ENCODE data around the gene CHDH. TPM values are rescaled to one million over a fixed set of nuclear protein-coding genes. Genes with fewer than 3 reads are reported as not detected.

CHDH gene
- total RNA-seq, 1 donor from 2014 or later = 17.7 TPM

DNA sequence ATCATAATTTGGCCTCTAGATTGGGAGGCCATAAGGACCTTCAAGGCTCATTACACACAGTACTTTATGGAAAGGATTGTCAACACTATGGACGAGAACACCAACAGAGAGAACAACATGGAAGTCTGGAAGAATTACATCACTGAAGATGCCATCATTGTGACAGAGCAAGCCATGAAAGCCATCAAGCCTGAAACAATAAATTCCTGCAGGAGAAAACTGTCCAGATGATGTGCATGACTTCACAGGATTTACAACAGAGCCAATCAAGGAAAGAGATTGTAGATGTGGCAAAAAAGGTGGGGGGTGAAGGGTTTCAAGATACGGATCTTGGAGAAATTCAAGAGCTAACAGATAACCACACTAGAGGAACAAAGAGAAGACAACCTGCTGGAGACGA is 16.0 kb upstream of the CHDH start:
- H3K36me3 Mint-ChIP-seq (ENCODE audit: insufficient read depth) = peaks cover 34% of the 10 kb centered on the region
- H3K27me3 Mint-ChIP-seq = no peaks in the 10 kb centered on the region
- no peak for DNase-seq (ENCODE audit: low spot score, unreplicated experiment)
- TF ChIP-seq, protein P1, sequence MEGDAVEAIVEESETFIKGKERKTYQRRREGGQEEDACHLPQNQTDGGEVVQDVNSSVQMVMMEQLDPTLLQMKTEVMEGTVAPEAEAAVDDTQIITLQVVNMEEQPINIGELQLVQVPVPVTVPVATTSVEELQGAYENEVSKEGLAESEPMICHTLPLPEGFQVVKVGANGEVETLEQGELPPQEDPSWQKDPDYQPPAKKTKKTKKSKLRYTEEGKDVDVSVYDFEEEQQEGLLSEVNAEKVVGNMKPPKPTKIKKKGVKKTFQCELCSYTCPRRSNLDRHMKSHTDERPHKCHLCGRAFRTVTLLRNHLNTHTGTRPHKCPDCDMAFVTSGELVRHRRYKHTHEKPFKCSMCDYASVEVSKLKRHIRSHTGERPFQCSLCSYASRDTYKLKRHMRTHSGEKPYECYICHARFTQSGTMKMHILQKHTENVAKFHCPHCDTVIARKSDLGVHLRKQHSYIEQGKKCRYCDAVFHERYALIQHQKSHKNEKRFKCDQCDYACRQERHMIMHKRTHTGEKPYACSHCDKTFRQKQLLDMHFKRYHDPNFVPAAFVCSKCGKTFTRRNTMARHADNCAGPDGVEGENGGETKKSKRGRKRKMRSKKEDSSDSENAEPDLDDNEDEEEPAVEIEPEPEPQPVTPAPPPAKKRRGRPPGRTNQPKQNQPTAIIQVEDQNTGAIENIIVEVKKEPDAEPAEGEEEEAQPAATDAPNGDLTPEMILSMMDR (IDR thresholded peaks at IDR 0.05; ENCODE audit: unreplicated experiment) = no peak
- no peak overlapping the region for H3K27ac Mint-ChIP-seq
- no peaks in the 10 kb centered on the region for H3K9me3 Mint-ChIP-seq (ENCODE audit: low read depth)
- no peak overlapping the region for H3K4me3 Mint-ChIP-seq (ENCODE audit: low read depth)
- peaks cover 6% of the 10 kb centered on the region for H3K4me1 Mint-ChIP-seq (ENCODE audit: low read depth)

DNA sequence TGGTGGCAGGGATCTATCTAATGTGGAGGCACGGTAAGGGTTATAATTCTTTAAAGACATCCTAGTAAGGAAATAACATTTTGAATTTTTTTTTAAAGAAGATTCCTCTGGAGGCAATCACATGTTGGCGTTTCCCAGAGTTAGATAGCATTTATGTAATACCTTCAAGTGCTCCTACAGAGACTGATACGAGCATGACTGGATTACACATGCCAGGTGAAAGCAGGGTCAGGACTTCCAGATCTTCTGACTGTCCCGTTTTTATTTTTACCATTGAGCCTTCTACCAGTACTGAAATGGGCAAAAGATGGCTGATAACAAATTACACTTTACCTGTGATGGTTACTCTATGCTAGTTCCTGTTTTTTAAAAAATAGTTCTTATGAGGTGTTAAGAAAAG is 14.0 kb upstream of the CHDH start:
- TF ChIP-seq, protein P1 (IDR thresholded peaks at IDR 0.05; ENCODE audit: unreplicated experiment) = no peak
- no peak overlapping the region for H3K4me3 Mint-ChIP-seq (ENCODE audit: low read depth)
- no peaks in the 10 kb centered on the region for H3K9me3 Mint-ChIP-seq (ENCODE audit: low read depth)
- no peak for DNase-seq (ENCODE audit: low spot score, unreplicated experiment)
- H3K27ac Mint-ChIP-seq = no peak overlapping the region
- peaks cover 6% of the 10 kb centered on the region for H3K4me1 Mint-ChIP-seq (ENCODE audit: low read depth)
- no peaks in the 10 kb centered on the region for H3K27me3 Mint-ChIP-seq
- peaks cover 32% of the 10 kb centered on the region for H3K36me3 Mint-ChIP-seq (ENCODE audit: insufficient read depth)

DNA sequence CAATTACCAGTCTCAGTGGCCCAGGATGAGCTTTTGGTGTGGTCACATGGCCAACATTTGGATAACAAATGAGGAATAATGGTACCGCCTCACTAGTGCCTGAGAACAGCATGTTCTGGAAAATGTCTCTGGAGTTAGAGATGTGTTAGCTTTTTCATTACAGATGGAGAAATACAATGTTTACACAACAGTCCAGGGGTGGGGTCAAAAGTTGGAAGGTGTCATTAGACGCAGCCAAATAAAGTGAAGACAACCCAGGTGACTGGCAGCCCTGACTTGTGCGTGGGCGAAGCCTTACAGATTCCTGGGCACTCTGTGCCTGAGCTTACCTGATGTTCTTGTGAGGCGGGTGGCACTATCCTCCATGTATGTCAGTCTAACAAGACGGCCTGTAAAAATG is 13.0 kb upstream of the CHDH start:
- Mint-ChIP-seq H3K36me3 (ENCODE audit: insufficient read depth) (peaks cover 25% of the 10 kb centered on the region), H3K9me3 (ENCODE audit: low read depth) (no peaks in the 10 kb centered on the region), H3K27ac (no peak overlapping the region), H3K4me3 (ENCODE audit: low read depth) (no peak overlapping the region), H3K4me1 (ENCODE audit: low read depth) (peaks cover 6% of the 10 kb centered on the region), H3K27me3 (no peaks in the 10 kb centered on the region)
- DNase-seq (ENCODE audit: low spot score, unreplicated experiment) = no peak
- TF ChIP-seq, protein P1 (IDR thresholded peaks at IDR 0.05; ENCODE audit: unreplicated experiment) = no peak

DNA sequence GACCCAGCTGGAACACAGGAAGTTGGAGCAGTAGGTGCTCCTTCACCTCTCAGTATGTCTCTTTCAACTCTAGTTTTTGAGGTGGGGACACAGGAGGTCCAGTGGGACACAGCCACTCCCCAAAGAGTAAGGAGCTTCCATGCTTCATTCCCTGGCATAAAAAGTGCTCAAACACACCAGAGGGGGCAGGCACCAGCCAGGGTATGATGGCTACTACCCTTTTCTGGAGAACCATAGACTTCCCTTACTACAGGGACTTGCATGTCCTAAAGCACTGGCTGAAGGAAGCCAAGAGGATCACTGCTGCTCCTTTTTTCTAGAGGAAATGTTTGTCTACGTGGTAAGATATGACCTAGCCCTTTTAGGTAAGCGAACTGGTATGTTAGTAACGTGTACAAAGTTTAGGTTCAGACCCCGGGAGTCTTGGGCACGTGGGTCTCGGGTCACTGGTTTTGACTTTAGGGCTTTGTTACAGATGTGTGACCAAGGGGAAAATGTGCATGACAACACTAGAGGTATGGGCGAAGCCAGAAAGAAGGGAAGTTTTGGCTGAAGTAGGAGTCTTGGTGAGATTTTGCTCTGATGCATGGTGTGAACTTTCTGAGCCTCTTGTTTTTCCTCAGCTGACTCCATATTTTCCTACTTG is 12.0 kb upstream of the CHDH start:
- no peak overlapping the region for H3K27ac Mint-ChIP-seq
- peaks cover 22% of the 10 kb centered on the region for H3K36me3 Mint-ChIP-seq (ENCODE audit: insufficient read depth)
- DNase-seq (ENCODE audit: low spot score, unreplicated experiment) = no peak
- TF ChIP-seq, protein P1 (IDR thresholded peaks at IDR 0.05; ENCODE audit: unreplicated experiment) = no peak
- H3K9me3 Mint-ChIP-seq (ENCODE audit: low read depth) = no peaks in the 10 kb centered on the region
- H3K4me3 Mint-ChIP-seq (ENCODE audit: low read depth) = no peak overlapping the region
- no peaks in the 10 kb centered on the region for H3K27me3 Mint-ChIP-seq
- peaks cover 6% of the 10 kb centered on the region for H3K4me1 Mint-ChIP-seq (ENCODE audit: low read depth)

DNA sequence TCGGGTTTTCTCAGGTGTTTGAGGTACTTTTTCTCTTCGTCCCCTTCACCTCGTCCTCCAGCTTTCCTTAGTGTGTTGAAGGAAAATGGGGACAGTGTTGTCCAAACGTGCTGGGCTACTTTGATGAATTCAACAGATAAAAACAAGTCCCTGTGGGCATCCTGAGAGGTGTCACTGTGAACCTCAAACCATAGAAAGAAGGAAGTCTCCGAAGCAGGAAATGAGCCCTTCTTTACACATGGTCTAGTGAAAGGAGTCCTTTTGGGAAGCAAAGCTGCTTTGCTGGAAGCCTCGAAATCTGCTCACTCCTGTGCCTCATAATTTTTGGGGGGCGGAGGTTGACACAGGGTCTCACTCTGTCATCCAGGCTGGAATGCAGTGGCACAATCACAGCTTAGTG is 10.7 kb upstream of the CHDH start:
- Mint-ChIP-seq H3K27me3 (no peaks in the 10 kb centered on the region), H3K27ac (no peak overlapping the region), H3K4me3 (ENCODE audit: low read depth) (no peak overlapping the region), H3K4me1 (ENCODE audit: low read depth) (peaks cover 2% of the 10 kb centered on the region), H3K36me3 (ENCODE audit: insufficient read depth) (peaks cover 17% of the 10 kb centered on the region), H3K9me3 (ENCODE audit: low read depth) (no peaks in the 10 kb centered on the region)
- TF ChIP-seq, protein P1 (IDR thresholded peaks at IDR 0.05; ENCODE audit: unreplicated experiment) = no peak
- no peak for DNase-seq (ENCODE audit: low spot score, unreplicated experiment)

Measured in progenitor cell of endocrine pancreas (in vitro differentiated cells).